WTC11 (cell line): ENCODE data around the gene SYNJ2.

Experiments
- ATF1 ChIP-seq: sonication (generic); formaldehyde crosslinking; IDR thresholded peaks from 2 replicates; pipeline ENCODE4 v1.8.1; 2023; ENCODE audit warnings: mild to moderate bottlenecking, moderate library complexity, missing genetic modification reagents
- ATF3 ChIP-seq: sonication (generic); formaldehyde crosslinking; conservative IDR thresholded peaks from 2 replicates; pipeline ENCODE4 v1.8.1; 2022; ENCODE audit warnings: mild to moderate bottlenecking, missing genetic modification reagents
- CTCF ChIP-seq: fragments of 200-600 bp; IDR thresholded peaks from 2 replicates; pipeline ENCODE4 v1.8.0; 2022; ENCODE audit warnings: antibody characterized with exemption
- ELF4 ChIP-seq: sonication (generic); formaldehyde crosslinking; IDR thresholded peaks from 2 replicates; pipeline ENCODE4 v1.8.1; 2022; ENCODE audit warnings: low read depth, mild to moderate bottlenecking, moderate library complexity, missing genetic modification reagents
- FOXJ3 ChIP-seq: sonication (generic); formaldehyde crosslinking; IDR thresholded peaks from 2 replicates; pipeline ENCODE4 v1.9.0; 2021; ENCODE audit warnings: missing genetic modification reagents, mild to moderate bottlenecking, borderline replicate concordance
- SMAD3 ChIP-seq: sonication (generic); formaldehyde crosslinking; IDR thresholded peaks from 2 replicates; pipeline ENCODE4 v1.8.0; 2022; ENCODE audit warnings: missing genetic modification reagents, mild to moderate bottlenecking, borderline replicate concordance
- USF2 ChIP-seq: sonication (generic); formaldehyde crosslinking; IDR thresholded peaks from 2 replicates; pipeline ENCODE4 v1.8.1; 2023; ENCODE audit warnings: mild to moderate bottlenecking, missing genetic modification reagents, moderate library complexity
- ZNF416 ChIP-seq: fragments of 250-450 bp; sonication (Bioruptor Pico); IDR thresholded peaks from 2 replicates; pipeline ENCODE4 v1.9.0; 2021; ENCODE audit warnings: mild to moderate bottlenecking, inconsistent platforms

- no peak for TF ChIP-seq CTCF
- no peak for TF ChIP-seq ZNF416
- TF ChIP-seq SMAD3 (CRISPR knock-in tag) = no peak
- TF ChIP-seq USF2 = no peak
- TF ChIP-seq ELF4 (CRISPR knock-in tag) = no peak
- no peak for TF ChIP-seq ATF3 (CRISPR knock-in tag)
- no peak for TF ChIP-seq FOXJ3 (CRISPR knock-in tag)
- TF ChIP-seq ATF1 (CRISPR knock-in tag) = no peak
Measured at GRCh38 chr6:157966589-157966977, 15.1 kb upstream of the SYNJ2 start.
